HepG2 (cell line): Measurements from ENCODE around the gene FBXO39. TPM values are rescaled to one million over a fixed set of nuclear protein-coding genes. Genes with fewer than 3 reads are reported as not detected.
"Not testable (repeated sequence)": the region's sequence is repeated elsewhere in the genome, so short reads cannot be mapped to it uniquely, and the experiment has no call there.

Source experiments
- ATAC-seq: fragments of 200-7000 bp; cut with Tn5 transposase; 3 replicates; pipeline ENCODE4 v1.9.1; 2020; ENCODE audit warnings: mild to moderate bottlenecking, moderate library complexity
- BruUV-seq: library from RNA; stranded (reverse); fragments of 400-500 nt; replicated peaks from 2 replicates; lab custom pipeline; 2021; lab: Mats Ljungman, UMichigan
- CTCF ChIA-PET: fragments of 300-600 bp; formaldehyde crosslinking; extraction: SDS; loops from one replicate; lab custom pipeline; 2021; ENCODE audit warnings: low total read pairs, inconsistent platforms, low intra/inter-chr PET ratio; lab: Yijun Ruan, JAX
- POLR2A ChIA-PET: fragments of 350-600 bp; sonication (Branson Sonifier 250); formaldehyde crosslinking; loops from one replicate; lab custom pipeline; 2020; ENCODE audit warnings: antibody characterized with exemption, inconsistent platforms; lab: Yijun Ruan, JAX
- DNase-seq: peaks from one replicate; pipeline ENCODE4 v3.0.0-alpha.2; 2015; ENCODE audit warnings: low spot score
- FAIRE-seq: peaks from 3 replicates; lab custom pipeline; 2011; peaks lifted over from hg19 to GRCh38; lab: Jason Lieb, UNC
- H2AFZ ChIP-seq: one replicate; pipeline ENCODE4 v1.6.1; 2011; ENCODE audit warnings: low read length, inconsistent platforms
- H3K27ac ChIP-seq: fragments of 300-600 bp; 3 replicates; pipeline ENCODE4 v1.8.0; 2011; ENCODE audit warnings: mixed run types, mild to moderate bottlenecking, mixed read lengths, low read length, inconsistent platforms; ENCODE audit not compliant: insufficient read depth; ENCODE audit errors: extremely low read length
- H3K27me3 ChIP-seq, 2 experiments: fragments of 200-600 bp in 1 of 2; 2 replicates in 1 of 2; 3 replicates in 1 of 2; pipeline versions ENCODE4 v1.6.0 to v1.8.0; 2011; ENCODE audit warnings: low read length in 2 of 2, mild to moderate bottlenecking in 2 of 2, moderate library complexity in 2 of 2, inconsistent platforms in 1 of 2; ENCODE audit not compliant: insufficient read depth in 2 of 2, control insufficient read depth in 1 of 2
- H3K36me3 ChIP-seq, 2 experiments: fragments of 200-600 bp in 1 of 2; replicated peaks in 1 of 2; 2 replicates in 1 of 2; 3 replicates in 1 of 2; pipeline versions ENCODE4 v1.5.1 to v1.8.0; 2011; ENCODE audit warnings: low read length in 2 of 2, inconsistent platforms in 1 of 2; ENCODE audit not compliant: insufficient read depth in 2 of 2, control insufficient read depth in 1 of 2
- H3K4me1 ChIP-seq: 2 replicates; pipeline ENCODE4 v1.5.1; 2012; ENCODE audit warnings: low read length, inconsistent platforms; ENCODE audit not compliant: insufficient read depth
- H3K4me2 ChIP-seq: 2 replicates; pipeline ENCODE4 v1.6.0; 2011; ENCODE audit warnings: low read depth, low read length, inconsistent platforms
- H3K4me3 ChIP-seq, 3 experiments: fragments of 200-600 bp in 1 of 3; sonication (generic), shearing (Covaris generic) in 1 of 3; replicated peaks in 1 of 3; 2 replicates each; pipeline ENCODE4 v1.5.1; 2011 to 2016; ENCODE audit warnings: low read length in 3 of 3, inconsistent platforms in 2 of 3, low read depth in 2 of 3, mild to moderate bottlenecking in 2 of 3, control low read depth in 1 of 3, mixed read lengths in 1 of 3; ENCODE audit not compliant: insufficient read depth in 1 of 3
- H3K79me2 ChIP-seq: one replicate; pipeline ENCODE4 v1.6.1; 2011; ENCODE audit warnings: low read length, inconsistent platforms; ENCODE audit not compliant: insufficient read depth
- H3K9ac ChIP-seq: 2 replicates; pipeline ENCODE4 v1.6.0; 2011; ENCODE audit warnings: mild to moderate bottlenecking, low read depth, low read length, inconsistent platforms; ENCODE audit not compliant: insufficient read depth
- H3K9me3 ChIP-seq: 2 replicates; pipeline ENCODE4 v1.5.1; 2012; ENCODE audit warnings: mild to moderate bottlenecking, low read length
- H4K20me1 ChIP-seq: 2 replicates; pipeline ENCODE4 v1.6.0; 2011; ENCODE audit warnings: inconsistent platforms, mild to moderate bottlenecking, low read length, moderate library complexity; ENCODE audit not compliant: insufficient read depth
- EHMT2 ChIP-seq: fragments of 200-600 bp; sonication (generic); IDR thresholded peaks from 2 replicates; pipeline ENCODE4 v1.7.0; 2017; ENCODE audit warnings: antibody characterized with exemption, low read depth, low read length, borderline replicate concordance
- ZNF317 ChIP-seq: sonication (generic); formaldehyde crosslinking; IDR thresholded peaks from 2 replicates; pipeline ENCODE4 v1.5.0; 2020; ENCODE audit warnings: mild to moderate bottlenecking, missing genetic modification reagents
- ZNF580 ChIP-seq: IDR thresholded peaks from 2 replicates; pipeline ENCODE4 v1.6.1; 2016; ENCODE audit warnings: low read depth, borderline replicate concordance
- WGBS: methylation state at CpG from one replicate; pipeline ENCODE4 v1.1.6; 2017; ENCODE audit warnings: low lambda C conversion rate; 5-methylcytosine and 5-hydroxymethylcytosine counted together
- in situ Hi-C: cut with HindIII; loops from 2 replicates; pipeline ENCODE4 v1.10.0; 2017; ENCODE audit warnings: low pct_unique_long_range_greater_than_20kb; ENCODE audit not compliant: extremely low pct_ligation_motif_present
- intact Hi-C: fragments of 100-400 bp; cut with micrococcal nuclease; formaldehyde crosslinking; loops from one replicate; pipeline ENCODE4 v1.10.0; 2022; ENCODE audit not compliant: unreplicated experiment
- polyA plus RNA-seq, 8 experiments: library from polyadenylated mRNA; depleted of rRNA in 3 of 8; stranded (reverse) in 7 of 8; unstranded in 1 of 8; fragments of >200 nt; fragmentation: Illumina TruSeq in 4 of 8; extraction: Trizol in 4 of 8; gene quantifications; 2 replicates each; pipeline versions ENCODE4 v1.2.1 to v1.2.3, GENCODE V29; 2011 to 2016; ENCODE audit warnings: low read depth in 4 of 8, missing spikeins in 1 of 8, mixed read lengths in 1 of 8; ENCODE audit not compliant: insufficient read depth in 1 of 8
- total RNA-seq, 5 experiments: library from RNA; depleted of rRNA; stranded (reverse); fragments of >200 nt; fragmentation: Illumina TruSeq; extraction: Trizol; gene quantifications; 2 replicates each; pipeline ENCODE4 v1.2.3, GENCODE V29; 2016; ENCODE audit warnings: low read depth in 1 of 5

Gene FBXO39
- total and polyA plus RNA-seq, 2 of the 13 experiments (the other 11 are each of a cell fraction or from before 2014, with no cell fraction given) = 0.09 TPM; not detected in 1

GRCh38 chr17:6746665-6747064, 29.4 kb upstream of the FBXO39 start:
- H3K9ac ChIP-seq, in situ Hi-C loops, CTCF ChIA-PET, H3K9me3 ChIP-seq, H3K4me3 ChIP-seq, H3K27ac ChIP-seq, FAIRE-seq, ATAC-seq, H3K27me3 ChIP-seq, H2AFZ ChIP-seq, H3K4me2 ChIP-seq, H3K79me2 ChIP-seq, DNase-seq, intact Hi-C loops, POLR2A ChIA-PET, BruUV-seq, H4K20me1 ChIP-seq, H3K4me1 ChIP-seq, H3K36me3 ChIP-seq: not testable (repeated sequence)
- WGBS = 68% methylated on average over 6 of the region's 6 CpGs

- CTCF ChIA-PET = no interaction called here
- peaks cover 0 to under 1% of the 10 kb centered on the region in 2 experiments; a peak in 2 of 5 replicates for H3K27me3 ChIP-seq
- no peaks in the 10 kb centered on the region for H3K9me3 ChIP-seq
- DNase-seq (no peak), FAIRE-seq (no peak), ATAC-seq (no peak)
- H3K9ac ChIP-seq = no peak overlapping the region
- no peak overlapping the region for H3K4me2 ChIP-seq
- in situ Hi-C loops = no loop called here
- intact Hi-C loops = no loop called here
- H3K4me3 ChIP-seq = no peak overlapping the region
- H3K79me2 ChIP-seq = no peaks in the 10 kb centered on the region
- BruUV-seq = no TSS peak
- no peaks in the 10 kb centered on the region for H3K36me3 ChIP-seq
- no peaks in the 10 kb centered on the region for H4K20me1 ChIP-seq
- H2AFZ ChIP-seq = no peak overlapping the region
- TF ChIP-seq ZNF580 (no peak), ZNF317 (CRISPR knock-in tag) (peak; percentile 77), EHMT2 (no peak)
- peaks cover 24% of the 10 kb centered on the region for H3K4me1 ChIP-seq
- H3K27ac ChIP-seq = no peak overlapping the region
- POLR2A ChIA-PET = no interaction called here
Measured at GRCh38 chr17:6748617-6749016, 27.4 kb upstream of the FBXO39 start.
